ENCODE data around the gene CMC2.

DNA sequence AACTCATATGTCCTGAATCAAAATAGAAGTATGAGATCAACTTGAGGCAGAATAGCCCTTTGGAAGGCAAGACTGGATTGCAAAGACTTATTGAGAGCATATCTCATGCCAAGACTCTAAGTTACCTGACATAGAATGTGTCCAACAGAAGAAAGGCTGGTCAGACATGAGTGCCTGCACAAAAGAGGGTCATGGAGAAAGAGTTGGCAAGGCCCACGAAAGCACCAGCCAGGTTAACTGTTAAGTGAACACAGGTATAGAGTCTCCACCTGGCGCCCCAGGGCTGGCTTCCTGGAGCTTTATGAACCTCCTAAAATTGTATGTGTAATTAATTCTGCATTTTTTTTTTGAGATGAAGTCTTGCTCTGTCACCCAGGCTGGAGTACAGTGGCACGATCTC is 71.0 kb downstream of the CMC2 start:
- no peak for TF ChIP-seq CTCF (IDR thresholded peaks at IDR 0.05)
- no peak for TF ChIP-seq POLR2A (IDR thresholded peaks at IDR 0.05)

Measured in vagina (tissue), 2 donors.